HG03196 (cell line): ENCODE measurements around the gene SNX8.
"Not testable (repeated sequence)": the region's sequence is repeated elsewhere in the genome, so short reads cannot be mapped to it uniquely, and the experiment has no call there.

Source experiments
- ATAC-seq: cut with Tn5 transposase; IDR thresholded peaks from one replicate; pipeline ENCODE4 v1.9.1; 2021; ENCODE audit not compliant: unreplicated experiment

Gene SNX8

GRCh38 chr7:2295936-2296620 is 18.2 kb downstream of the SNX8 start:
- ATAC-seq, result no peak

GRCh38 chr7:2290877-2291276 is 23.4 kb downstream of the SNX8 start:
- ATAC-seq, result no peak

DNA sequence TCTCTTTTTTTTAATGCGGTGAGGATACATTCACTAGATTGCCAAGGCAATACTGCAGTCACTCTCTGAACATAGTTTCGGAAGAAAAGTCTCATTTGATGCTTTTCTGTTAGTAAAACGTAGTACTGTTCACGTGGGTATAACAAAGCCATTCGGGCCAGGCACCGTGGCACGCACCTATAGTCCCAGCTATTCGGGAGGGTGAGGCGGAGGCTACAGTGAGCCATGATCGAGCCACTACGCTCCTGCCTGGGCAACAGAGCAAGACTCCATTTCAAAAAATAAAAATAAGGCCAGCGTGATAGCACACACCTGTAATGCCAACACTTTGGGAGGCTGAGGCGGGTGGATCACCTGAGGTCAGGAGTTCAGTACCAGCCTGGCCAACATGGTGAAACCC is 24.6 kb downstream of the SNX8 start:
- ATAC-seq, result no peak

GRCh38 chr7:2289111-2289586 is 25.1 kb downstream of the SNX8 start:
- ATAC-seq, result no peak

DNA sequence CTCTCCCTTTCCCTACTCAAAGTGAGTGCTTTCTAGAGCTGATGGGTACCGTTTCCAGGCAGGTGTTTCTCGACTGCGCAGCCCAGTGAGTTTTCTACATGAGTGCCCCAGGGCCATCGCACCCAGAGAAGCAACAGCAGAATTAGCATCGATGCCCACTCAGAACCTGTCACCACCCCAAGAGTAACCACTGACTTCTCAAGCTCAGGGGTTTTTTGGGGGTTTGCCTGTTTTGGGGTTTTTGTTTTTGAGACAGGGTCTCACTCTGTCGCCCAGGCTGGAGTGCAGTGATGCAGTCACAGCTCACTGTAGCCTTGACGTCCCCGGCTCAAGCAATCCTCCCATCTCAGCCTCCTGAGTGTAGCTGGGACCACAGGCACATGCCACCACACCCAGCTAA is 25.7 kb downstream of the SNX8 start:
- peak; percentile 59 for ATAC-seq

DNA sequence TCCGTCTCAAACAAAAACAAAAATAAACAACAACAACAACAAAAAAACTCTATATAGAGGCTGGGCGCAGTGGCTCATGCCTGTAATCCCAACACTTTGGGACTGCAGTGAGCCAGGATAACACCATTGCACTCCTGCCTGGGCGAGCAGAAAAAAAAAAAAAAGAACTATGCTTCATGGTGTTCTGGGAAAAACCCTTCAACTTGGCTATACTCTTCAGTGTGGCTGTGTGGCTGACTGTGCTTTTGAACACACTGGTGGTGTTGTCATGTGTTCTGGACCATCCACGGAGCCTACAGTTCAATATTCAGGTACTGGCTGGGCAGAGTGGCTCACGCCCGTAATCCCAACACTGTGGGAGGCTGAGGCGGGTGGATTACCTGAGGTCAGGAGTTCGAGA is 26.5 kb downstream of the SNX8 start:
- no peak for ATAC-seq

GRCh38 chr7:2283074-2283473 is 31.2 kb downstream of the SNX8 start:
- no peak for ATAC-seq

DNA sequence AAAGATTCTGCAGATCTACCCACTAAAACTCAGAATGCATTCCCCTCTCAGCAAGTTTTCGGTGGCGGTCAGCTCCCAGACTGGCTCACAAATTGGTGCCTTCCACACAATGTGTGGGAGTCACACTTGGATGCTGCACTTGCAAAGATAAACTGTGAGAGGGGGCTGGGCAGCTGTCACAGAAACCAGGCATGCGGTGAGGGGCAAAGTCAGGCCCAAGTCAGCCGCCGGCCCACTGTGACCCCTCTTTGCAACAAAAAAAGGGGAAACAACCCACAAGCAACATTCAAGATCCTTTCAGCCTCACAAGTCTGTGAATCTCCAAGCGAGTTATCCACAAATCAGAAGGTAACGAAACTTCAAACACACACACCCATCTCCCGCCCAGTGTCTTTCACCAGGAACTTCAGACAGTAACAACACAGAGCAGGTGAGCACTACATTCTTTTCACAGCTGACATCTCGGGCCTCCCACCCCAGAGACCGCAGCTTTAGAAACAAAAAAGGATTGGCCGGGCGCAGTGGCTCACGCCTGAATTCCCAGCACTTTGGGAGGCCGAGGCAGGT is 32.0 kb downstream of the SNX8 start:
- ATAC-seq, result no peak

- ATAC-seq, result no peak
These were observed 32.7 kb downstream of the SNX8 start for GRCh38 chr7:2281541-2281940.

DNA sequence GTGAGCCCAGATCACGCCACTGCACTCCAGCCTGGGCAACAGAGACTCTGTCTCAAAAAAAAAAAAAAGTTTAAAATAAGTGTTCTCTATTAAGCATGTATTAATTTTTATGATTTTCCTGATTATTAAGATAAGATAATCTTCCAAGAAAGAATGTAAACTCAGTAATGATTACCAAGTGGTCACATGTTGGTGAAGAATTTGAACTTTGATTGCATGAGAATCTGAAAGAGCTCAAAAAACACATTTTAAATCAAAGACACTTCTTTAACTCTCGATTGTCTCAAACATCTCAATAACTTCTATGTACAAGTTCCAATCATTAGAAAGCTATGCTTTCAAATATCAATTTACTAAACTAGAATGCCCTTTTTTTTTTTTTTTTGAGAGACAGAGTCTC is 33.8 kb downstream of the SNX8 start:
- ATAC-seq, result no peak

GRCh38 chr7:2279896-2280295 is 34.3 kb downstream of the SNX8 start:
- no peak for ATAC-seq

DNA sequence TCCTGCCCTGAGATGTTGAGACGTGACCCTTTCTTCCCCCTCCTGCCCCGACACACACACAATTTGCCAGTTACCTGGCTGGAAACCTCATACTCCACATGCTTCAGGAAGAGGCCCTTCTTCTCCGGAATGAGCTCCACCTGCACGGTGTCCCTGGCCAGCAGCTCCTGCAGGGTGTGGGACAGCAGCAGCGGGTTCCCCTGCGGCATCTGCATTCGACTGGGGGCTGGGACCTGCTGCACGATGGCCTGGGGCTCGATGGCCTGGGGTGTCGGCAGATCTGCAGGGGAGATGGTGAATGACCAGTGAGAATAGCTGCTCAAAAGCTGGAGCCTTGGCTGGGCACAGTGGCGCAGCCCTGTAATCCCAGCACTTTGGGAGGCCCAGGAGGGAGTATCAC is 36.2 kb downstream of the SNX8 start:
- no peak for ATAC-seq

- ATAC-seq, result no peak
These were observed 38.1 kb downstream of the SNX8 start for GRCh38 chr7:2276107-2276506.

- no peak for ATAC-seq
These were observed 39.1 kb downstream of the SNX8 start for GRCh38 chr7:2275101-2275500.

- ATAC-seq, result no peak
These were observed 39.6 kb downstream of the SNX8 start for GRCh38 chr7:2274666-2275065.

GRCh38 chr7:2273866-2274265 is 40.4 kb downstream of the SNX8 start:
- no peak for ATAC-seq

GRCh38 chr7:2272031-2272430 is 42.2 kb downstream of the SNX8 start:
- ATAC-seq, result no peak

- no peak for ATAC-seq
These were observed 42.8 kb downstream of the SNX8 start for GRCh38 chr7:2271273-2272026.

- ATAC-seq, result no peak
These were observed 43.7 kb downstream of the SNX8 start for GRCh38 chr7:2270495-2270894.

DNA sequence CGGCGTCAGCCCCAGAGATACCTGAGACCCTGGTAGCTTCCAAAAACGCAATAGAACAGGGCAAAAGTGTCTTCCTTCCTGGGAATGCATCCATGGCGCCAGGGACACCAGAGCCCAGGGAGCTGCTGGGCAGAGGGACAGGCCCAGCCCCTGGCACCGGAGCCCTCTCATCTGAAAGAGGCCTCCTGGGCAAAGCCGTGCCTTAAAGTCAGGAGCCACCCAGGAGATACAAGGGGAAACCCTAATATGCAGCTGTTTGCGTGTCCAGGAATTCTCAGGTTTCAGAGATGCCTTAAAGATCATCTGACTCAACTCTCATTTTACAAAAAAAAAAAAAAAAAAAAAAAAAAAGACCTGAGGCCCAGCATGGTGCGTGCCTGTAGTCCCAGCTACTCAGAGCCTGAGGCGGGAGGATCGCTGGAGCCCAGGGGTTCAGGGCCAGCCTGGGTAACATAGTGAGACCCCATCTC is 44.2 kb downstream of the SNX8 start:
- no peak for ATAC-seq

GRCh38 chr7:2269089-2269990 is 44.9 kb downstream of the SNX8 start:
- not testable (repeated sequence) for ATAC-seq
